Psoas muscle (tissue), 8 donors: Measurements from ENCODE around the gene EMC8. TPM values are rescaled to one million over a fixed set of nuclear protein-coding genes. Genes with fewer than 3 reads are reported as not detected.

Source experiments
- ATAC-seq, 4 donors: fragments of 200-7000 bp; cut with Tn5 transposase; one replicate each; pipeline ENCODE4 v1.9.1; 2020; ENCODE audit warnings: moderate library complexity in 3 of 4, mild to moderate bottlenecking in 2 of 4
- DNase-seq, 2 donors: peaks; one replicate each; pipeline ENCODE4 v3.0.0-alpha.2; 2020
- H3K27ac ChIP-seq: fragments of 200-600 bp; one replicate; pipeline ENCODE4 v1.8.0; 2022
- H3K27me3 ChIP-seq, 3 donors: fragments of 200-600 bp in 1 of 3; one replicate each; pipeline versions ENCODE4 v1.6.1 to v1.8.0; 2013 to 2022; ENCODE audit warnings: low read length in 2 of 3, mild to moderate bottlenecking in 2 of 3, moderate library complexity in 1 of 3; ENCODE audit not compliant: insufficient read depth in 3 of 3
- H3K36me3 ChIP-seq, 2 donors: fragments of 200-600 bp in 1 of 2; one replicate each; pipeline versions ENCODE4 v1.6.1 to v1.8.0; 2013 to 2022; ENCODE audit warnings: low read depth in 1 of 2, mild to moderate bottlenecking in 1 of 2, moderate library complexity in 1 of 2; ENCODE audit not compliant: insufficient read depth in 1 of 2
- H3K4me1 ChIP-seq: fragments of 200-600 bp; one replicate; pipeline ENCODE4 v1.8.0; 2022
- H3K4me3 ChIP-seq: fragments of 200-600 bp; one replicate; pipeline ENCODE4 v1.8.0; 2022; ENCODE audit warnings: mild to moderate bottlenecking
- H3K9me3 ChIP-seq: fragments of 200-600 bp; one replicate; pipeline ENCODE4 v1.8.0; 2022
- CTCF ChIP-seq: fragments of 200-600 bp; IDR thresholded peaks from one replicate; pipeline ENCODE4 v1.8.0; 2022; ENCODE audit warnings: antibody characterized with exemption
- WGBS, 3 donors: extraction: QIAGEN DNeasy Blood & Tissue Kit; methylation state at CpG; one replicate each; pipeline versions ENCODE4 v1.1.6 to v1.1.7; 2013; 5-methylcytosine and 5-hydroxymethylcytosine counted together
- intact Hi-C, 2 donors: fragments of 100-400 bp; cut with DNase I; formaldehyde crosslinking; loops; one replicate each; pipeline versions ENCODE4 v1.11.0 to v1.14.2; 2022
- polyA plus RNA-seq, 3 donors: library from polyadenylated mRNA; stranded (reverse); fragments of 200-250 nt; gene quantifications; one replicate each; pipeline ENCODE4 v1.2.3, GENCODE V29; 2013
- total RNA-seq, 4 donors: library from RNA; stranded (reverse); fragmentation: NEBNext Ultra II Directional in 2 of 4; extraction: Animal tissue kit (Norgen Biotek cat#: 25700) in 2 of 4; gene quantifications; one replicate each; pipeline versions ENCODE4 v1.2.1 to v1.2.4, GENCODE V29; 2021 to 2023
- donor health status: healthy with polysubstance abuse.
- donor health status: DM: no; HTN: no; CAD: no; lungs with moderate emphysema.
- donor health status: Bipolar disorder and iron deficiency.
- donor health status: healthy.
- donor health status: DM: yes; HTN: yes; CAD: no.
- donor health status: DM: no; HTN: no; CAD: no.
- donor health status: DM: no; HTN: no; CAD: no.
- donor health status: DM: yes; HTN: yes; CAD: no.

EMC8 gene
- total and polyA plus RNA-seq, 7 donors: 16.4 to 41.6 (median 24.7) TPM

- H3K4me1 ChIP-seq: peaks cover 20% of the 10 kb centered on the region
Measured at GRCh38 chr16:85803570-85803969, 4.2 kb upstream of the EMC8 start.

DNA sequence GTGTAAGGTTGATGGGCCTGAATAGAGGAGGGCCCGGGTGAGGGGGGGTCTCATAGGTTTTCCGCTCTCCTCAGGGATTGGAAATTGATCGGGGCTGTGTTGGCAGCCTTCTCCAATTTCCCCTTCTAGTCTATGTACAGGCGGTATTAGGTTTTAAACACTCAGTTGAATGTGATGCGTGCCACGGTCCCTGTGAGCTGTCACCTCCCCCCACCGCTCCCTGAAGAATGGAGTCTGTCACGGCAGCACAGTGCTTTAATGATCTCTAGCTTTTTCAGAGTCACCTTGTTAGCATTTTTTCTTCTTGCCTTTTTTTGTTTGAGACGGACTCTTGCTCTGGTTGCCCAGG, 951 bp upstream of the EMC8 start:
- peaks cover 34% of the 10 kb centered on the region for H3K4me1 ChIP-seq
- H3K9me3 ChIP-seq: no peaks in the 10 kb centered on the region
- peak overlapping the region; percentile 100 for H3K4me3 ChIP-seq
- ATAC-seq: peak; percentile 7 to 38 (median 18)
- TF ChIP-seq CTCF: no peak
- H3K36me3 ChIP-seq: peaks cover 8 to 64% of the 10 kb centered on the region in 2 donors
- intact Hi-C loops: loop anchor here in 1 of 2 donors (10.0 kb wide), 1 partner anchor 1515 kb away; the partner anchor contains the start of gene C16orf95
- no peaks in the 10 kb centered on the region for H3K27me3 ChIP-seq
- peak overlapping the region; percentile 97 for H3K27ac ChIP-seq
- WGBS, 3 donors: 5 to 13% (median 7%) methylated on average over 9 of the region's 9 CpGs
- no peak for DNase-seq

More at GRCh38 chr16:85803570-85803969, 4.2 kb upstream of the EMC8 start:
- no peak overlapping the region for H3K4me3 ChIP-seq
- no peaks in the 10 kb centered on the region for H3K27me3 ChIP-seq
- TF ChIP-seq CTCF: no peak
- intact Hi-C loops: loop anchor here in 1 of 2 donors (10.0 kb wide), 1 partner anchor 1511 kb away; the partner anchor contains the start of gene C16orf95
- DNase-seq: no peak
- ATAC-seq: no peak
- H3K36me3 ChIP-seq: peaks cover 8 to 61% of the 10 kb centered on the region in 2 donors
- no peak overlapping the region for H3K27ac ChIP-seq
- WGBS, 3 donors: 70 to 84% (median 73%) methylated on average over 14 of the region's 14 CpGs
- H3K9me3 ChIP-seq: no peaks in the 10 kb centered on the region

GRCh38 chr16:85798901-85799496, 345 bp downstream of the EMC8 start:
- 0 to 1% (median 0%) methylated on average over 16 to 51 of the region's 51 CpGs for WGBS, 3 donors
- peaks cover 34% of the 10 kb centered on the region for H3K4me1 ChIP-seq
- peaks cover 8 to 66% of the 10 kb centered on the region in 2 donors for H3K36me3 ChIP-seq
- H3K27ac ChIP-seq: peak overlapping the region; percentile 97
- no peaks in the 10 kb centered on the region for H3K27me3 ChIP-seq
- peak overlapping the region; percentile 100 for H3K4me3 ChIP-seq
- peak; percentile 33 to 44 (median 38) for ATAC-seq
- intact Hi-C loops: no loop called here
- no peak for TF ChIP-seq CTCF
- no peaks in the 10 kb centered on the region for H3K9me3 ChIP-seq
- no peak for DNase-seq

DNA sequence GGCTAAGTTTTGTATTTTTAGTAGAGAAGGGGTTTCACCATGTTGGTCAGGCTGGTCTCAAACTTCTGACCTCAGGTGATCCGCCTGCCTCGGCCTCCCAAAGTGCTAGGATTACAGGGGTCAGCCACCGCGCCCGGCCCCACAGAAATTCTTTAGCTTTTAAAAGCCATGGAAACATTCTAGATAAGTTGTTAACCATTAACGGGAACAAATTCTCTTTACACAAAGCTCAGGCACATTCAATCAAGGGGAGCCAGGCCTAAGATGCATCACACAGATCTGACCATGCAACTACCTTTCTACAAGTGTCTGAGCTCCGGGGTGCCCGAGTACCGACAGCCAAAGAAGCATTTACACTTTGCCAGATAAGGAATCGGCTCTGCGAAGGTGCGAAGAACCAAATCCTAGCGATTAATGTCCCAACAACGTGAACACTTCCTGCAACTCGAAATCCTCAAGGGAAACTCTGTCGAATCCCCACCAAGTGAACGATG, 1.0 kb downstream of the EMC8 start:
- Histone ChIP-seq H3K36me3 (peaks cover 4 to 66% of the 10 kb centered on the region in 2 donors), H3K4me1 (peaks cover 29% of the 10 kb centered on the region), H3K27ac (no peak overlapping the region), H3K4me3 (peak overlapping the region; percentile 100), H3K27me3 (no peaks in the 10 kb centered on the region), H3K9me3 (no peaks in the 10 kb centered on the region)
- ATAC-seq: no peak
- TF ChIP-seq CTCF: no peak
- 22 to 25% (median 24%) methylated on average over 17 of the region's 17 CpGs for WGBS, 3 donors
- intact Hi-C loops: no loop called here
- no peak for DNase-seq
